Measurements from ENCODE around the gene RELN. TPM values are rescaled to one million over a fixed set of nuclear protein-coding genes. Genes with fewer than 3 reads are reported as not detected.

Gene RELN
- total RNA-seq, 1 experiment from 2014 or later, result 0.20 TPM

DNA sequence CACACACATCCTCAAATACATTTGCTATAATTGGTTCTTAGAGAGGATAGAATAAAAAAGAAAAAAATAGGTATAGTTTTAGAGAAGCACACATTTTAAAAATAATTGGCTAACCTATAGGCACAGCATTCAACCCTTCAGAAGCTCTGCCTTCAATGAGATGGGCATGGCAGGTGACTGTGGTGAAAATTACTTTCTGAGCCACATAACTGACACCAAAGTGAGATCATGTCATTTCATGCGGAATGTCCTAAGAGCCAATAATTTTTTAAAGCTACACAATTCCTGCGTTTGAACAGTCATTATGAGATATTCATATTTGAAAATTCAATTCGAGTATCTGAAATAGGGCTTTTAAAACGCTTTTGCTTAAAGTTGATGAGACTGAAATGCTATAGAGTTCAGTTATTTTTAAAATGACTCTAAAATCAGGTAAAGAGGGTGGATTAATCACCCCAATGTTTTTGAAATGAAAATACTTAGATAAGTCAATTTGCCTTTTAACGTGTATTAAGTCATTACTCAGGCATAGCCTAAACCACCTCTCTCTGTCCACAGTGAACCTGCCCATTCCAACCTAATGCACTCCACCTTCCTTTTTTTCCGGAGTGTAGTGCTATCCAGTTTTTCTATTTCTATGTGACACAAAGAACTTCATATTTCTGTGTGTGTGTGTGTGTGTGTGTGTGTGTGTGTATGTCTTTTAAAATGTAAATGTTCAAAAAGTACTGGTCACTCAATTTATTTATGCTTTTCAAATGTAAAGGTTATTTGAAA is 6.1 kb downstream of the RELN start:
- Histone ChIP-seq H3K27ac (ENCODE audit: low read depth, low read length) (no peak overlapping the region), H3K4me2 (ENCODE audit: low read length) (no peak overlapping the region), H3K9me2 (ENCODE audit: insufficient read depth) (no peaks in the 10 kb centered on the region), H3K36me3 (ENCODE audit: control insufficient read depth in 1 of 2, insufficient read depth in 2 of 2, low read length in 2 of 2) (no peaks in the 10 kb centered on the region), H3K9me3 (ENCODE audit: control insufficient read depth in 1 of 2, insufficient read depth in 1 of 2, low read depth in 1 of 2, low read length in 2 of 2) (no peaks in the 10 kb centered on the region), H3K79me2 (ENCODE audit: insufficient read depth, low read length) (no peaks in the 10 kb centered on the region), H3K9ac (ENCODE audit: low read length) (no peak overlapping the region), H3K4me1 (ENCODE audit: control insufficient read depth in 1 of 2, insufficient read depth in 2 of 2, low read length in 2 of 2) (no peaks in the 10 kb centered on the region), H3K4me3 (replicated peaks in 1 of 2; ENCODE audit: low read depth in 1 of 2, low read length in 2 of 2) (no peak overlapping the region), H4K20me1 (ENCODE audit: insufficient read depth) (no peaks in the 10 kb centered on the region), H2AFZ (ENCODE audit: low read depth, low read length, poor library complexity, severe bottlenecking) (no peak overlapping the region), H3K27me3 (ENCODE audit: insufficient read depth, low read length) (peaks cover 48% of the 10 kb centered on the region)
- intact Hi-C loops (cut with micrococcal nuclease), result no loop called here
- DNase-seq (ENCODE audit: low read depth, low spot score), result no peak
- ChIA-PET CTCF (no interaction called here), RAD21 (ENCODE audit: low non-redundant PET in 1 of 2, low total read pairs in 2 of 2, uncharacterized antibody in 2 of 2, unreplicated experiment in 2 of 2) (interaction anchor here in 1 of 2 experiments (0.6 kb wide), 1 partner anchor 79 kb away, joined by 3 read pairs; no protein-coding TSS in a partner anchor), POLR2A (no interaction called here)
- BruUV-seq (replicated peaks), result no TSS peak
- ATAC-seq, result no peak
- TF ChIP-seq YY1 (IDR thresholded peaks at IDR 0.05; ENCODE audit: extremely low read depth, insufficient replicate concordance, low read depth, low read length) (no peak), CBX3 (IDR thresholded peaks at IDR 0.05; ENCODE audit: low read depth) (no peak), EZH2phosphoT487 (IDR thresholded peaks at IDR 0.05; ENCODE audit: borderline replicate concordance) (no peak), JUND (IDR thresholded peaks at IDR 0.05) (no peak), ZNF274 (IDR thresholded peaks at IDR 0.05; ENCODE audit: low read depth, low read length) (no peak), ZFX (IDR thresholded peaks at IDR 0.05) (no peak), POLR2AphosphoS5 (IDR thresholded peaks at IDR 0.05; ENCODE audit: low read depth, low read length) (no peak), EGR1 (IDR thresholded peaks at IDR 0.05; ENCODE audit: low read depth) (no peak), FOSL1 (IDR thresholded peaks at IDR 0.05; ENCODE audit: low read depth) (no peak), EZH2 (IDR thresholded peaks at IDR 0.05) (no peak), ELF1 (IDR thresholded peaks at IDR 0.05; ENCODE audit: borderline replicate concordance, low read depth) (no peak)
- TF ChIP-seq, protein P1, sequence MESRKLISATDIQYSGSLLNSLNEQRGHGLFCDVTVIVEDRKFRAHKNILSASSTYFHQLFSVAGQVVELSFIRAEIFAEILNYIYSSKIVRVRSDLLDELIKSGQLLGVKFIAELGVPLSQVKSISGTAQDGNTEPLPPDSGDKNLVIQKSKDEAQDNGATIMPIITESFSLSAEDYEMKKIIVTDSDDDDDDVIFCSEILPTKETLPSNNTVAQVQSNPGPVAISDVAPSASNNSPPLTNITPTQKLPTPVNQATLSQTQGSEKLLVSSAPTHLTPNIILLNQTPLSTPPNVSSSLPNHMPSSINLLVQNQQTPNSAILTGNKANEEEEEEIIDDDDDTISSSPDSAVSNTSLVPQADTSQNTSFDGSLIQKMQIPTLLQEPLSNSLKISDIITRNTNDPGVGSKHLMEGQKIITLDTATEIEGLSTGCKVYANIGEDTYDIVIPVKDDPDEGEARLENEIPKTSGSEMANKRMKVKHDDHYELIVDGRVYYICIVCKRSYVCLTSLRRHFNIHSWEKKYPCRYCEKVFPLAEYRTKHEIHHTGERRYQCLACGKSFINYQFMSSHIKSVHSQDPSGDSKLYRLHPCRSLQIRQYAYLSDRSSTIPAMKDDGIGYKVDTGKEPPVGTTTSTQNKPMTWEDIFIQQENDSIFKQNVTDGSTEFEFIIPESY (IDR thresholded peaks at IDR 0.05; ENCODE audit: extremely low read depth, insufficient replicate concordance, low read length), result no peak
- TF ChIP-seq, protein P2, sequence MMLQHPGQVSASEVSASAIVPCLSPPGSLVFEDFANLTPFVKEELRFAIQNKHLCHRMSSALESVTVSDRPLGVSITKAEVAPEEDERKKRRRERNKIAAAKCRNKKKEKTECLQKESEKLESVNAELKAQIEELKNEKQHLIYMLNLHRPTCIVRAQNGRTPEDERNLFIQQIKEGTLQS (IDR thresholded peaks at IDR 0.05), result no peak
- TF ChIP-seq, protein P3, sequence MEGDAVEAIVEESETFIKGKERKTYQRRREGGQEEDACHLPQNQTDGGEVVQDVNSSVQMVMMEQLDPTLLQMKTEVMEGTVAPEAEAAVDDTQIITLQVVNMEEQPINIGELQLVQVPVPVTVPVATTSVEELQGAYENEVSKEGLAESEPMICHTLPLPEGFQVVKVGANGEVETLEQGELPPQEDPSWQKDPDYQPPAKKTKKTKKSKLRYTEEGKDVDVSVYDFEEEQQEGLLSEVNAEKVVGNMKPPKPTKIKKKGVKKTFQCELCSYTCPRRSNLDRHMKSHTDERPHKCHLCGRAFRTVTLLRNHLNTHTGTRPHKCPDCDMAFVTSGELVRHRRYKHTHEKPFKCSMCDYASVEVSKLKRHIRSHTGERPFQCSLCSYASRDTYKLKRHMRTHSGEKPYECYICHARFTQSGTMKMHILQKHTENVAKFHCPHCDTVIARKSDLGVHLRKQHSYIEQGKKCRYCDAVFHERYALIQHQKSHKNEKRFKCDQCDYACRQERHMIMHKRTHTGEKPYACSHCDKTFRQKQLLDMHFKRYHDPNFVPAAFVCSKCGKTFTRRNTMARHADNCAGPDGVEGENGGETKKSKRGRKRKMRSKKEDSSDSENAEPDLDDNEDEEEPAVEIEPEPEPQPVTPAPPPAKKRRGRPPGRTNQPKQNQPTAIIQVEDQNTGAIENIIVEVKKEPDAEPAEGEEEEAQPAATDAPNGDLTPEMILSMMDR (IDR thresholded peaks at IDR 0.05 in 2 of 3, conservative IDR thresholded peaks at IDR 0.05 in 1 of 3; ENCODE audit: borderline replicate concordance in 1 of 3, insufficient read depth in 1 of 3, low read depth in 2 of 3, low read length in 2 of 3), result no peak
- TF ChIP-seq, protein P4, sequence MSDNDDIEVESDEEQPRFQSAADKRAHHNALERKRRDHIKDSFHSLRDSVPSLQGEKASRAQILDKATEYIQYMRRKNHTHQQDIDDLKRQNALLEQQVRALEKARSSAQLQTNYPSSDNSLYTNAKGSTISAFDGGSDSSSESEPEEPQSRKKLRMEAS (IDR thresholded peaks at IDR 0.05), result no peak
- TF ChIP-seq, protein P5, sequence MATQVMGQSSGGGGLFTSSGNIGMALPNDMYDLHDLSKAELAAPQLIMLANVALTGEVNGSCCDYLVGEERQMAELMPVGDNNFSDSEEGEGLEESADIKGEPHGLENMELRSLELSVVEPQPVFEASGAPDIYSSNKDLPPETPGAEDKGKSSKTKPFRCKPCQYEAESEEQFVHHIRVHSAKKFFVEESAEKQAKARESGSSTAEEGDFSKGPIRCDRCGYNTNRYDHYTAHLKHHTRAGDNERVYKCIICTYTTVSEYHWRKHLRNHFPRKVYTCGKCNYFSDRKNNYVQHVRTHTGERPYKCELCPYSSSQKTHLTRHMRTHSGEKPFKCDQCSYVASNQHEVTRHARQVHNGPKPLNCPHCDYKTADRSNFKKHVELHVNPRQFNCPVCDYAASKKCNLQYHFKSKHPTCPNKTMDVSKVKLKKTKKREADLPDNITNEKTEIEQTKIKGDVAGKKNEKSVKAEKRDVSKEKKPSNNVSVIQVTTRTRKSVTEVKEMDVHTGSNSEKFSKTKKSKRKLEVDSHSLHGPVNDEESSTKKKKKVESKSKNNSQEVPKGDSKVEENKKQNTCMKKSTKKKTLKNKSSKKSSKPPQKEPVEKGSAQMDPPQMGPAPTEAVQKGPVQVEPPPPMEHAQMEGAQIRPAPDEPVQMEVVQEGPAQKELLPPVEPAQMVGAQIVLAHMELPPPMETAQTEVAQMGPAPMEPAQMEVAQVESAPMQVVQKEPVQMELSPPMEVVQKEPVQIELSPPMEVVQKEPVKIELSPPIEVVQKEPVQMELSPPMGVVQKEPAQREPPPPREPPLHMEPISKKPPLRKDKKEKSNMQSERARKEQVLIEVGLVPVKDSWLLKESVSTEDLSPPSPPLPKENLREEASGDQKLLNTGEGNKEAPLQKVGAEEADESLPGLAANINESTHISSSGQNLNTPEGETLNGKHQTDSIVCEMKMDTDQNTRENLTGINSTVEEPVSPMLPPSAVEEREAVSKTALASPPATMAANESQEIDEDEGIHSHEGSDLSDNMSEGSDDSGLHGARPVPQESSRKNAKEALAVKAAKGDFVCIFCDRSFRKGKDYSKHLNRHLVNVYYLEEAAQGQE (IDR thresholded peaks at IDR 0.05; ENCODE audit: low read depth), result no peak

Data from HCT116 (cell line).